ENCODE measurements around the gene NUP214.
"Not testable (repeated sequence)": the region's sequence is repeated elsewhere in the genome, so short reads cannot be mapped to it uniquely, and the experiment has no call there.

Gene NUP214

GRCh38 chr9:131259916-131260597 lies 134.7 kb downstream of the NUP214 start:
- DNase-seq (ENCODE audit: low read depth), result no peak

- no peak for DNase-seq (ENCODE audit: low read depth)
Measured at GRCh38 chr9:131260751-131261452, 135.5 kb downstream of the NUP214 start.

GRCh38 chr9:131262327-131263032 lies 137.1 kb downstream of the NUP214 start:
- DNase-seq (ENCODE audit: low read depth), result no peak

- not testable (repeated sequence) for DNase-seq (ENCODE audit: low read depth)
Measured at GRCh38 chr9:131263033-131263343, 137.6 kb downstream of the NUP214 start.

- DNase-seq (ENCODE audit: low read depth), result no peak
Measured at GRCh38 chr9:131263701-131264100, 138.3 kb downstream of the NUP214 start.

- DNase-seq (ENCODE audit: low read depth), result no peak
Measured at GRCh38 chr9:131264231-131264630, 138.8 kb downstream of the NUP214 start.

GRCh38 chr9:131266266-131267229 lies 141.2 kb downstream of the NUP214 start:
- DNase-seq (ENCODE audit: low read depth), result no peak

- no peak for DNase-seq (ENCODE audit: low read depth)
Measured at GRCh38 chr9:131270171-131271015, 145.0 kb downstream of the NUP214 start.

GRCh38 chr9:131271016-131271273 lies 145.6 kb downstream of the NUP214 start:
- DNase-seq (ENCODE audit: low read depth), result not testable (repeated sequence)

- no peak for DNase-seq (ENCODE audit: low read depth)
Measured at GRCh38 chr9:131271506-131271931, 146.1 kb downstream of the NUP214 start.

GRCh38 chr9:131272212-131272611 lies 146.8 kb downstream of the NUP214 start:
- no peak for DNase-seq (ENCODE audit: low read depth)

- no peak for DNase-seq (ENCODE audit: low read depth)
Measured at GRCh38 chr9:131273146-131273855, 147.9 kb downstream of the NUP214 start.

- no peak for DNase-seq (ENCODE audit: low read depth)
Measured at GRCh38 chr9:131273856-131274673, 148.7 kb downstream of the NUP214 start.

GRCh38 chr9:131274674-131275331 lies 149.4 kb downstream of the NUP214 start:
- DNase-seq (ENCODE audit: low read depth), result no peak

- no peak for DNase-seq (ENCODE audit: low read depth)
Measured at GRCh38 chr9:131275332-131276093, 150.1 kb downstream of the NUP214 start.

GRCh38 chr9:131276094-131276888 lies 150.9 kb downstream of the NUP214 start, which contains the start of gene FAM78A:
Gene FAM78A (minus strand): TSS chr9:131276510. CDS start chr9:131276179, 331 bp downstream.
- no peak for DNase-seq (ENCODE audit: low read depth)

GRCh38 chr9:131276891-131277286 lies 151.5 kb downstream of the NUP214 start:
- DNase-seq (ENCODE audit: low read depth), result no peak

Measured in GM04504 (cell line).